ENCODE measurements around the gene STAB2. TPM values are rescaled to one million over a fixed set of nuclear protein-coding genes. Genes with fewer than 3 reads are reported as not detected.

STAB2 gene, protein sequence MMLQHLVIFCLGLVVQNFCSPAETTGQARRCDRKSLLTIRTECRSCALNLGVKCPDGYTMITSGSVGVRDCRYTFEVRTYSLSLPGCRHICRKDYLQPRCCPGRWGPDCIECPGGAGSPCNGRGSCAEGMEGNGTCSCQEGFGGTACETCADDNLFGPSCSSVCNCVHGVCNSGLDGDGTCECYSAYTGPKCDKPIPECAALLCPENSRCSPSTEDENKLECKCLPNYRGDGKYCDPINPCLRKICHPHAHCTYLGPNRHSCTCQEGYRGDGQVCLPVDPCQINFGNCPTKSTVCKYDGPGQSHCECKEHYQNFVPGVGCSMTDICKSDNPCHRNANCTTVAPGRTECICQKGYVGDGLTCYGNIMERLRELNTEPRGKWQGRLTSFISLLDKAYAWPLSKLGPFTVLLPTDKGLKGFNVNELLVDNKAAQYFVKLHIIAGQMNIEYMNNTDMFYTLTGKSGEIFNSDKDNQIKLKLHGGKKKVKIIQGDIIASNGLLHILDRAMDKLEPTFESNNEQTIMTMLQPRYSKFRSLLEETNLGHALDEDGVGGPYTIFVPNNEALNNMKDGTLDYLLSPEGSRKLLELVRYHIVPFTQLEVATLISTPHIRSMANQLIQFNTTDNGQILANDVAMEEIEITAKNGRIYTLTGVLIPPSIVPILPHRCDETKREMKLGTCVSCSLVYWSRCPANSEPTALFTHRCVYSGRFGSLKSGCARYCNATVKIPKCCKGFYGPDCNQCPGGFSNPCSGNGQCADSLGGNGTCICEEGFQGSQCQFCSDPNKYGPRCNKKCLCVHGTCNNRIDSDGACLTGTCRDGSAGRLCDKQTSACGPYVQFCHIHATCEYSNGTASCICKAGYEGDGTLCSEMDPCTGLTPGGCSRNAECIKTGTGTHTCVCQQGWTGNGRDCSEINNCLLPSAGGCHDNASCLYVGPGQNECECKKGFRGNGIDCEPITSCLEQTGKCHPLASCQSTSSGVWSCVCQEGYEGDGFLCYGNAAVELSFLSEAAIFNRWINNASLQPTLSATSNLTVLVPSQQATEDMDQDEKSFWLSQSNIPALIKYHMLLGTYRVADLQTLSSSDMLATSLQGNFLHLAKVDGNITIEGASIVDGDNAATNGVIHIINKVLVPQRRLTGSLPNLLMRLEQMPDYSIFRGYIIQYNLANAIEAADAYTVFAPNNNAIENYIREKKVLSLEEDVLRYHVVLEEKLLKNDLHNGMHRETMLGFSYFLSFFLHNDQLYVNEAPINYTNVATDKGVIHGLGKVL (N-terminal part only)
- 0.15 TPM in 1 of 2 replicates, not detected in the other for total RNA-seq (ENCODE audit: low replicate concordance)

DNA sequence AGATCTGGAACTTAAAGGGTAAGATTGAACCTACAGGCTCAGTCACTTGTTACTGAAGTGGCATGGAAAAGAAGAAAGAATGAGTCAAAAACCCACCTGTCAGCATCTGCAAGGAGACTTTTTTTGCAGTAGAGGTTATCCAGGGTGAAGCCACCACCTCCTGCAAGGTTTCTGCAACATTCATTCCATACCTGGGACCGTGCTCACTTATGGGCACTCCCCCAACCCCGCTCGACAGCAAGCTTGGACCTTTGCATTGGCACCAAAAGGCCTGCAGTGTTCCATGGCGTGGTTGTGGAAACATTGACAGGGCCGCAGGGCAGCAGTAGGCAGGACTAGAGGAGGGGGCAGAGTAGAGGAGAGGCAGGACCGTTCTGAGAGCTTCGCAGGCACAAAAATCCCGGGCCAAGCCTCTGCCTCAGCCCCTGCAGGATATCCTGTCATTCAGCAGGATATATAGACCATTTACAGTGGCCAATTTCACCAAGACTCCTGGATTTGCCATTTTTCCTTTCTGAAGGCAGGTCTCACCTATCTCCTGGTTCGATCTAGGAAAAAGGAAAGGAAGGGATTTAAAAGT, at the start of gene STAB2:
STAB2 (plus strand) TSS at position 483 of the 580 bp plus-strand sequence. CDS start 204 bp downstream, outside the sequence.

Other genes with a start within 250 kb of the STAB2 start
- gene C12orf42, start 91.3 kb upstream of the STAB2 start, total RNA-seq (ENCODE audit: low replicate concordance) = not detected in 2 replicates

Measured in smooth muscle cell of the coronary artery (primary cell).